NCI-H1048 (cell line): ENCODE data around the gene IGSF21.

ENCODE experiments used
- DNase-seq: peaks from one replicate; lab custom pipeline; 2025; lab: John Stamatoyannopoulos, UW

The IGSF21 gene

GRCh38 chr1:18329469-18330253, 222.1 kb downstream of the IGSF21 start:
- DNase-seq, result no peak

DNA sequence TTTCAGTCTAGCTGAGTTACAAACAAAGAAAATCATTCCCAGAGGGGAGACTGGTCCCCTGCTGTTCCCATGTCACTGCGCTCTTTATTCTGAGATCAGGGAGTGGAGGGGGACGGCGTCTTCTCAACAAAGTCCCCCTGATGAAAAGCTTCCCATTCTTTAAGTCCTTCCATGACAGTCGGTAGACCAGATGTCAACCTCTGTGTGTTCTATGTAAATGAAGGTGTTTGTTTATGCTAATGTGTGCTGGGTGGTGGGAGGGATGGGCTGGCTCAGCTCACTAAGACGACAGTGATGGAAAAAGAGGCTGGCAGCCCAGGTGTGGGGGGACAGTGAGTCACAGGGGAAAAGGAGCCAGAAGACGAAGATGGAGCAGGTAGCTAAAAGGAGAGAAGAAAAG, 225.0 kb downstream of the IGSF21 start:
- no peak for DNase-seq

- no peak for DNase-seq
Observed at GRCh38 chr1:18333220-18333619, 225.6 kb downstream of the IGSF21 start.

GRCh38 chr1:18336801-18337200, 229.2 kb downstream of the IGSF21 start:
- no peak for DNase-seq

- DNase-seq, result no peak
Observed at GRCh38 chr1:18337757-18338156, 230.2 kb downstream of the IGSF21 start.

GRCh38 chr1:18339161-18339560, 231.6 kb downstream of the IGSF21 start:
- no peak for DNase-seq

DNA sequence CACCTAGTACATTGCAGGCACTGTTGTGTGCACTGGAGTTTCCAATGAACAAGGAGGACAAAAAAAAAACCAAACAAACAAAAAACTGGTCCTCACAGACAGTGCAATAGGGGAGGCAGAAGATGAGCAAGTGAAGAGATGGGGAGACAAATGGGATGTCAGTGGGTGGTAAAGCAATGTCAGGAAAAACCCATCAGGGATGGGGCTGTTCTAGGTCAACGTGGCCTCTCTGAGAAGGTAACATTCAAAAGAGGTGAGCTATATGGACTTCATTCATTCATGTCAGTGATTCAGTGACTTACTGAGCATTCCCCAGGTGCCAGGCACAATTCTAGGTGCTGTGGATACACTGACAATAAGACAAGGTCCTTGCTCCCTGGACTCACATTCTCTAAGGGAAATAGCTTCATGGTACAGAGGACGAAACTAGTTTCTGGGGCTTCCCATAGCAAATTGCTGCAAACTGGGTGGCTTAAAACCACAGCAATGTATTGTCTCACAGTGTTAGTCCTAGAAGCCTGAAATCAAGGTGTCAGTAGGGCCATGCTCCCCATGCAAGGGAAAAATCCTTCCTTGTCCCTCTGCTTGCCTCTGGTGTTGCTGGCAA, 232.7 kb downstream of the IGSF21 start:
- DNase-seq, result no peak

DNA sequence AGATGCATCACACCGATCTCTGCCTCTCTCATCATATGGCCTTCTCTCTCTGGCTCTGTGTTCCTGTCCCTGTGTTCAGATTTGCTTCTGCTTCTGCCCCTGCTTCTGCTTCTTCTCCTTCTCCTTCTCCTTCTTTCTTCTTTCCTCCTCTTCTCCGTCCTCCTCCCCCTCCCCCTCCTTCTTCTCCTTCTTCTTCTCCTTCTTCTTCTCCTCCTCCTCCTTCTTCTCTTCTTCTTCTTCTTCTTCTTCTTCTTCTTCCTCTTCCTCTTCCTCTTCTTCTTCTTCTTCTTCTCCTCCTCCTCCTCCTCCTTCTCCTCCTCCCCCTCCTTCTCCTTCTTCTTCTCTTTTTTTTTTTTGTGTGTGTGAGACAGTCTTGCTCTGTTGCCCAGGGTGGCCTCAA, 233.2 kb downstream of the IGSF21 start:
- no peak for DNase-seq

DNA sequence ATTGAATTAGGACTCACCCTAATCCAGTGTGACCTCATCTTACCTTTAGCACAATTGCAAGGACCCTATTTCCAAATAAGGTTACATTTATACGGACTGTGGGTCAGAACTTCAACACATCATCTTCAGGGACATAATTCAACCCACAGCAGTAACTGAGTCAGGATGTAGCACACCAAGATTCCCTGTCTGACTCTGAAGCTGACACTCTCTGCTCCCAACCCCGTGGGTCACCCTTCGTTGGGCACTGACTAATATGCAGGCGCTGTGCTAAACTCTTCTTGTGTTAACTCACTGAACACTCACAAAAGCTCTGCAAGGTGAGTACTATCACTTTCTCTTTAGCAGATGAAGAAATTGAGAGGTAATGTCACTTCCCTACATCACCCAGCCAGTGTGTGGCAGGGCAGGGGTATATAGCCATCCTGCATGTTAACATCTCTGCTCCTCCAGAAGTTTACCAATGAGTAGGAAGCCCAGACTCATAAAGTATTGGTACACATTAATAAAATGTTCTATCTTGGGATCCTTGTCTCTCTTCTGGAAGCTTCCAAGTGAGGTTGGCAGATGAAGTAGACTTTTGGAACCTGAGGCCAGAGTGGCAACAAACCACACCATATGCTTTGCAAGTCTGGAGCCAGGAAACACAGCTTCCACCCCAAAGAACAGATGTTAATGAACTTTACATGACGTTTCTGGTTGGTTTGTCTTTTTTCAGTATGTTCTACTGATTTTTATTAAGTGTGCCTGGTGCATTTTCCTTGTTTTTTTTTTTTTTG, 233.9 kb downstream of the IGSF21 start:
- DNase-seq, result no peak

GRCh38 chr1:18342744-18343143, 235.1 kb downstream of the IGSF21 start:
- no peak for DNase-seq

- DNase-seq, result no peak
Observed at GRCh38 chr1:18343581-18343980, 236.0 kb downstream of the IGSF21 start.

- DNase-seq, result no peak
Observed at GRCh38 chr1:18344755-18345154, 237.2 kb downstream of the IGSF21 start.

DNA sequence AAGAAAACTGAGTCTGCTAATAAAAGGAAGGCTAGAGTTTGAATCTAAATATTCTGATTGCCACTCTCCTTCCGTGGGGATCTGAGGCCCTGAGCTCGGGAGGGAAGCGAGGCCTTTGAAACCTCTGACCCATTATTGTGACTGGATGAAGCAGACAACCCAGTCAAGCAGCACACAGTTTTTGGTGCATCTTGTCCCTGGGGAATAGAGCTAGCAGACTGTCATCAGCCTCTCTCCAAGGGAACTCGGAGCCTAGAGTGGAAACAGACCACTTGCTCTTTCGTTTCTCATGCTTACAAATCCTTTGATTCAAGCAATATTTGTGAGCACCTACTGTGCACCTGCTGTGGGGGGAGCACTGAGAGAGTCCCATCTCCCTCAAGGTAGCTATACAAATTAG, 240.0 kb downstream of the IGSF21 start:
- DNase-seq, result no peak

DNA sequence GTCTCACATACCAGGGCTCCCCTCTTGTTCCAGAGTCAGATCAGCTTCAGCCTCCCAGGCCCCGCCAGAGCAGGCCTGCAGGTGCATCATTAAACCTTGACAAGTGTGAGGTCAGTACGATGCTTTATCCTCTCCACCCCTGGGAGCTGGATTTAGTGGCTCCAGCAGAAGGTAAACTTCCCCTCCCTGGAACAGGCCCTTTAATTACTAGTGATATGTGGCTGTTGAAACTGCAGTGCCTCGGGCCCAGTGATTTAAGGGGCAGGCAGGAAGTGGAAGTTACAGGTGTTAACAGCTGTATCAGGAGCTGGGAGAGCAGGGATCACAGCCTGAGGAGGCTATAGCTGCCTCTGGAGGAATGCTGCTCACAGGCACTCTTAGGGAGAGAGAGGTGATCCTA, 240.8 kb downstream of the IGSF21 start:
- DNase-seq, result no peak

- DNase-seq, result no peak
Observed at GRCh38 chr1:18350747-18351146, 243.1 kb downstream of the IGSF21 start.

DNA sequence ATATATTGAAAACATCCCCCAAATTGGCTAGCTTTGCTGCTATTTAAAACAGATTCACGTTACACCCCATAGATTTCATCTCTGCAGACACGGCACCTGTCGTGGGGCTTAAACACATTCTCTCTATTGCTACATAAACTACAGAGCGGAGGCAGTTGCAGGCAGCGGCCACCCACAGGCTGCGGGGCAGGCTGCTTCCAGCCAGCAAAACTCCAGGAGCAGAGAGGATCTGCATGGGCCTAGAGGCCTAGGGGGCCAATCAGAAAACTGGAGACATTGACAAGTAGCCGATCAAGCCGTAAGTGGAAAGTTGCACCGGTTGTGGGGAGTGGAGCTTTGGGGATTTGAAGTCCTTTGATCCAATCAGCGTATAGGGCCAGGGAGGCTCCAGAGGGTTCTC, 244.1 kb downstream of the IGSF21 start:
- DNase-seq, result no peak

DNA sequence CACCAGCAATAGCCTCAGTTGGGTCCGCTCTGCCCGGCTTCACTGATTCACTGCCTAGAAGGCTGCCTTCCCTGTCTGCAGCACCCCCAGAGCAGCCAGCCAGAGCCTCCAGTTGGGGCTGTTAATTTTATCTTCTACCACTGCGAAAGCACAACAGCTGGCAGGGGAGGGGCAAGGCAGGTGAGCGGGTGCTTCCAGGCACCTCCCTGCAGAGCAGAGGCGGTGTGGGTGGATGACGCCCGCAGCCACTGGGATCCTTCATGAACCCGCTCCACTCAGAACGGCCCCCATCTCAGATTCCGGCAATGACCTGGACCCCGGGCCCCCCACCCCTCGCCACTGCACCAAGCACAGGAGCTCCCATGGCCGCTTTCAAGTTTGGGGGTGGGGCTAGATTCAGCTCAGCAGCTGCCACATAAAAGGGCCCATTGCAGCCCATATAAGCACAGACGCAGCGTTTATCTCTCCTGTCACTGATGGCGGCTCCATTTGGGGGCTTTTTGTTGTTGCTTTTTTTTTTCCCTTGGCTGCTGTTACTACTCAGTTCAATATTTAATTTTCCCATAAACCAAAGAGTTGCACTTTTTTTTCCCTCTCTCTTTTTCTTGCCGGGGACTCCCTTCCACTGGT, 245.2 kb downstream of the IGSF21 start:
- no peak for DNase-seq

DNA sequence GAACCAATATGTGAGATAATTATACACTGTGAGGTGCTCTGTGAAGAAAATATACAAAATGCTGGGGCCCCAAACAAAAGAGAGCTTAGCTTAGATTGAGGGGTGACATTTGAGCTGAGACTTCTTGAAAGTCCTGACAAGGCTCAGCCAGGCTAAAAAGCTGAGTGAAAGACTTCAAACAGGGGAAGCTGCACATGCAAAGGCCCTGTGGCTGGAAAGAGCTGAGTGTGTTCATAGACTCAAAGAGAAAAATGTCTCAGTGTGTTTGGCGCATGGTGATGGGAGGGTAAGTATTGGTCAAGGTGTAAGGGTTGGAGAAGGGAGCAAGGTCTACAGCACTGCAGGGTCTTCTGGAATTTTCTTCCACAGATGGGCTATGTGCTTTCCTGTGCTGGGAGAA, 245.9 kb downstream of the IGSF21 start:
- DNase-seq, result no peak

DNA sequence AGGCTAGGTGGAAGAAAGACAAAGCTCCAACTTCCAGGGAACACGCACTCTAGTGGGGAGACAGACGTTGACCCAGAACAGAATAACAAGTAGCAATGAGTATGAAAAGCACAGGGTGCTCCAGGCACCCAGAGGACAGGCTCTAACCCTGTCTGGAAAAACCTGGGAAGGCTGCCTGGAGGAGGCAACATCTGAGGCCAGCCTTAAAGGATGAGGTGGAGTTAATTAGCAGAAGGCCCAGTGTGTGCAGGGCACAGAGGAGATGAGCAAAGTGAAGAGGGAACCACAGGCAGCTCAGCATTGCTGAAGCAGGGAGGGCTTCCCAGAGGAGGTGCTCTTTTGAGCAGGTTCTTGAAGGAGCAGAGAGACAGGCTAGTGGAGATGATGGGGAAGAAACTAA, 246.4 kb downstream of the IGSF21 start:
- no peak for DNase-seq

- DNase-seq, result no peak
Observed at GRCh38 chr1:18354612-18355011, 247.0 kb downstream of the IGSF21 start.

DNA sequence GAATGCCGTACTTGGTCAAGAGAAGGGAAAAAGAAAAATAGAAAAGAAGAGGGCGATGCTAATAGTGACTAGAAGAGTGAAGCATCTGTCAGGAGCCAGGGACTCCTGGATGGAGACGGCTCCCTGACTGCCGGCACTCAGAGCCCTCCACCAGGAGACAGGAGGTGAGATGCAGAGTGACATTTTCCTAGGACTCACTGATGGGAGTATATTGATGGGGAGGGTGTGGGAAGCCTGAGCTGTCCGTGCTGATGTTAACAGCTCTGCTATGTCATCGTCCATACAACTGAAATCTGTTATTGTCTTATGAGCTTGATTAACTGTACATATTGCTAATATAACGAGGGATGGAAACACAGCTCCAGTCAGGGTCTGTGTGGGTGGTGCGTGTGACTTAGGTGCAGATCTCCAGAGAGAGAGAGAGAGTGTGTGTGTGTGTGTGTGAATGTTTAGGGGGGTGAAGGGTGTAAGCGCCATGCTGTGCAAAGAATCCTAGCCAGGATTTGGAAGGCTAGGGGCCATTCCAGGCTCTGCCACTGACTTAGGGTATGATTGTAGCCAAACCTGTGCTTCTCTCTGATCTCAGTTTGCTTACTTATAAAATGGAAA, 250.1 kb downstream of the IGSF21 start:
- DNase-seq, result no peak

- DNase-seq, result no peak
Observed at GRCh38 chr1:18358600-18358999, 251.0 kb downstream of the IGSF21 start.
